NCI-H1694 (cell line): ENCODE measurements around the gene HSD3B1.

Experiments used
- DNase-seq: peaks from one replicate; lab custom pipeline; 2025; lab: John Stamatoyannopoulos, UW

HSD3B1 gene

GRCh38 chr1:119506941-119507340, at the start of gene HSD3B1:
Gene HSD3B1 (plus strand): TSS chr1:119507210. CDS start chr1:119507477, 267 bp downstream.
- DNase-seq, result no peak

GRCh38 chr1:119462964-119463363, 44.0 kb upstream of the HSD3B1 start:
- DNase-seq, result no peak

- DNase-seq, result no peak
Measured at GRCh38 chr1:119463569-119463968, 43.4 kb upstream of the HSD3B1 start.

- DNase-seq, result no peak
Measured at GRCh38 chr1:119466445-119466844, 40.6 kb upstream of the HSD3B1 start.

- no peak for DNase-seq
Measured at GRCh38 chr1:119467219-119467618, 39.8 kb upstream of the HSD3B1 start.

- no peak for DNase-seq
Measured at GRCh38 chr1:119467857-119468668, 38.9 kb upstream of the HSD3B1 start.

- DNase-seq, result no peak
Measured at GRCh38 chr1:119469741-119470140, 37.3 kb upstream of the HSD3B1 start.

GRCh38 chr1:119470377-119470776, 36.6 kb upstream of the HSD3B1 start:
- DNase-seq, result no peak

GRCh38 chr1:119470958-119471357, 36.1 kb upstream of the HSD3B1 start:
- no peak for DNase-seq

- no peak for DNase-seq
Measured at GRCh38 chr1:119471566-119471965, 35.4 kb upstream of the HSD3B1 start.

- DNase-seq, result no peak
Measured at GRCh38 chr1:119472080-119472818, 34.8 kb upstream of the HSD3B1 start.

- no peak for DNase-seq
Measured at GRCh38 chr1:119472819-119473175, 34.2 kb upstream of the HSD3B1 start.

GRCh38 chr1:119475866-119476439, 31.1 kb upstream of the HSD3B1 start:
- peak; percentile 11 for DNase-seq

GRCh38 chr1:119477710-119478109, 29.3 kb upstream of the HSD3B1 start:
- no peak for DNase-seq

- DNase-seq, result no peak
Measured at GRCh38 chr1:119480175-119480574, 26.8 kb upstream of the HSD3B1 start.

GRCh38 chr1:119481951-119482350, 25.1 kb upstream of the HSD3B1 start:
- no peak for DNase-seq

GRCh38 chr1:119482517-119483425, 24.2 kb upstream of the HSD3B1 start:
- DNase-seq, result no peak

GRCh38 chr1:119483441-119484200, 23.4 kb upstream of the HSD3B1 start:
- no peak for DNase-seq

- no peak for DNase-seq
Measured at GRCh38 chr1:119485201-119485600, 21.8 kb upstream of the HSD3B1 start.

GRCh38 chr1:119488216-119488615, 18.8 kb upstream of the HSD3B1 start:
- DNase-seq, result no peak

GRCh38 chr1:119489201-119489600, 17.8 kb upstream of the HSD3B1 start:
- DNase-seq, result no peak
